IPS-15b (cell line): ENCODE measurements around the gene ARG1.
"Not testable (repeated sequence)": the region's sequence is repeated elsewhere in the genome, so short reads cannot be mapped to it uniquely, and the experiment has no call there.

Experiments
- H3K27me3 ChIP-seq: one replicate; pipeline ENCODE4 v1.6.1; 2013; ENCODE audit warnings: low read length; ENCODE audit not compliant: control insufficient read depth, insufficient read depth
- H3K36me3 ChIP-seq: one replicate; pipeline ENCODE4 v1.6.1; 2013; ENCODE audit warnings: low read length; ENCODE audit not compliant: control insufficient read depth, insufficient read depth
- H3K4me1 ChIP-seq: one replicate; pipeline ENCODE4 v1.6.1; 2013; ENCODE audit warnings: mild to moderate bottlenecking, low read length; ENCODE audit not compliant: control insufficient read depth, insufficient read depth
- H3K4me3 ChIP-seq: one replicate; pipeline ENCODE4 v1.5.1; 2013; ENCODE audit warnings: low read depth, low read length
- H3K9ac ChIP-seq: one replicate; pipeline ENCODE4 v1.6.1; 2013; ENCODE audit warnings: low read depth, mild to moderate bottlenecking, low read length
- H3K9me3 ChIP-seq: one replicate; pipeline ENCODE4 v1.6.1; 2013; ENCODE audit warnings: mild to moderate bottlenecking, low read length; ENCODE audit not compliant: control insufficient read depth, insufficient read depth

The ARG1 gene

DNA sequence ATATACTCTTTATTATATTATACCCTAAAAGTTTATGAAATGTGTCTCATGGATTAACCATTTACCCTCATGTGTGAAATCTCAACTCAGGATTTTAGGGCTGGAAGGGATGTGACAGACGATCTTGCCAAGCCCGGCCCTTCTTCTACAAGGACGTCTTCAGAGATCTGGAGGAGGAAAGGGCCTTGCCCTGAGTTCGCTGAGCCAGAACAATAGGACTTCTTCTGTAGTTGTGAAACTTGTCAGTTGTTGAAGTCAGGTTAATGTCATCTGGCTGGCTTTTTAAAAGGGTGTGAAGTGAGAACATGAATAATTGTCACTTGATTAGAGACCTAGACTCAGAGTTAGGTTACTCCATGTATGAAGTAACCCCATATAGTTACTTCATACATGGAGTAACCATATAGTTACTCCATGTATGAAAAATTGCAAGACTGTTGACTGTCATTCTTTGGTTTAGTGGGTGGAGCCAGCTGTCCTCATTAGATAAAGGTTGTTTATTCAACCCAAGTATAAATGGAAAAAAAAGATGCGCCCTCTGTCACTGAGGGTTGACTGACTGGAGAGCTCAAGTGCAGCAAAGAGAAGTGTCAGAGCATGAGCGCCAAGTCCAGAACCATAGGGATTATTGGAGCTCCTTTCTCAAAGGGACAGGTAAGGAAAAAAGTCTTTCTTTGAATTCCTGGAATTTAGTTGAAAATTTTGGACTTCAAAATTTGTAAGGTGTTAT, at the start of gene ARG1:
TSS of gene ARG1 (plus strand) at position 541 of the 730 bp plus-strand sequence. CDS start at position 598, 57 bp downstream.
- Histone ChIP-seq H3K36me3 (no peaks in the 10 kb centered on the region), H3K9me3 (no peaks in the 10 kb centered on the region), H3K27me3 (no peaks in the 10 kb centered on the region), H3K4me3 (no peak within 1 kb of the TSS), H3K9ac (no peak within 1 kb of the TSS), H3K4me1 (peaks cover 4% of the 10 kb centered on the region)

DNA sequence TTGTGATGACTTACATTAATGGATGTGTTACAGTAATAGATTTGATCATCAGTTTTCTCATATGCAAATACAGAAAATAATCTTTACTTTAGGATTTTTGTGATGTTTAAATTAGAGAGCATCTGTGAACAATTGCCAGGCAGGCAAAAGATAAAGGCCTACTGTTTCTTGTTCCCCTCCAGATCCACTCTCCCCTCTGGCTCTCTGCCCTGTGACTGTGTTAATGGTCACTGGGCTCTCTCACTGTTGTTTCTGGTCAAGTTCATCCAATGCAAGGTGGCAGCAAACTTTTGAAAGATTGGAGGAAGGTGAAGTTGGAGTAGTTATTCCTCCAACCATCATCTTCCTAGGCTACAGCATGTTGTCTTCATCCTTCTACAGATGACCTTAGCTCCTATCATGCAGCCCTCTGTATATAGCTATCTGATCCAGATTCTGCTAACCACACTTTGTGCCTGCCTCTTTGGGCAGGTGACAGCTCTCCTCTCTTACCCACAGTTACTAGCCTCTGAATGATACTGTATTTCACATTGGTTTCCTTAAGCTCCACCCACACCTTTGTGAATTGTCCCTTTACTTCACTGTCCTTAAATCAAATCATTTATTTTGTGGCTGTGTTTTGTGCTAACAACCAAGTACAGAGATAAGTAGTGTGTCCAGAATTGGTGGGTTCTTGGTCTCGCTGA, 48.9 kb upstream of the ARG1 start:
- Histone ChIP-seq H3K36me3 (no peaks in the 10 kb centered on the region), H3K4me1 (no peaks in the 10 kb centered on the region), H3K9me3 (no peaks in the 10 kb centered on the region), H3K27me3 (no peaks in the 10 kb centered on the region), H3K9ac (no peak overlapping the region), H3K4me3 (no peak overlapping the region)

DNA sequence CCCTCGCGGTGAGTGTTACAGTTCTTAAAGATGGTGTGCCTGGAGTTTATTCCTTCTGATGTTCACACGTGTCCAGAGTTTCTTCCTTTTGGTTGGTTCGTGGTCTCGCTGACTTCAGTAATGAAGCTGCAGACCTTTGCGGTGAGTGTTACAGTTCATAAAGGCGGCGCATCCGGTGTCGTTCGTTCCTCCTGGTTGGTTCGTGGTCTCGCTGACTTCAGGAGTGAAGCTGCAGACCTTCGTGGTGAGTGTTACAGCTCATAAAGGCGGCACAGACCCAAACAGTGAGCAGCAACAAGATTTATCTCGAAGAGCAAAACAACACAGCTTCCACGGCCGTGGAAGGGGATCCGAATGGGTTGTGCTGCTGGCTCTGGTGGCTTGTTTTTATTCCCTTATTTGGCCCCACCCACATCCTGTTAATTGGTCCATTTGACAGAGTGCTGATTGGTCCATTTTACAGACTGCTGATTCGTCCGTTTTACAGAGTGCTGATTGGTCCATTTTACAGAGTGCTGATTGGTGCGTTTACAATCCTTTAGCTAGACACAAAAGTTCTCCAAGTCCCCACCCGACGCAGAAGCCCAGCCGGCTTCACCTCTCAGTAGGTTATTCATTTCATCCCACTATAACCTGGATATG, 48.2 kb upstream of the ARG1 start:
- Histone ChIP-seq H3K9ac (no peak overlapping the region), H3K27me3 (no peaks in the 10 kb centered on the region), H3K36me3 (no peaks in the 10 kb centered on the region), H3K4me1 (no peaks in the 10 kb centered on the region), H3K9me3 (no peaks in the 10 kb centered on the region), H3K4me3 (no peak overlapping the region)

DNA sequence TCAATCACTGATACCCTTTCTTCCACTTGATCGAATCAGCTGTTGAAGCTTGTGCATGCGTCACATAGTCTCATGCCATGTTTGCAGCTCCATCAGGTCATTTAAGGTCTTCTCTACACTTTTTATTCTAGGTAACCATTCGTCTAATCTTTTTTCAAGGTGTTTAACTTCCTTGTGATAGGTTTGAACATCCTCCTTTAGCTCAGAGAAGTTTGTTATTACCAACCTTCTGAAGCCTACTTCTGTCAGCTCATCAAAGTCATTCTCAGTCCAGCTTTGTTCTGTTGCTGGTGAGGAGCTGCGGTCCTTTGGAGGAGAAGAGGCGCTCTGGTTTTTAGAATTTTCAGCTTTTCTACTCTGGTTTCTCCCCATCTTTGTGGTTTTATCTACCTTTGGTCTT, 42.1 kb upstream of the ARG1 start:
- H3K9me3 ChIP-seq, H3K4me3 ChIP-seq, H3K9ac ChIP-seq: not testable (repeated sequence)

DNA sequence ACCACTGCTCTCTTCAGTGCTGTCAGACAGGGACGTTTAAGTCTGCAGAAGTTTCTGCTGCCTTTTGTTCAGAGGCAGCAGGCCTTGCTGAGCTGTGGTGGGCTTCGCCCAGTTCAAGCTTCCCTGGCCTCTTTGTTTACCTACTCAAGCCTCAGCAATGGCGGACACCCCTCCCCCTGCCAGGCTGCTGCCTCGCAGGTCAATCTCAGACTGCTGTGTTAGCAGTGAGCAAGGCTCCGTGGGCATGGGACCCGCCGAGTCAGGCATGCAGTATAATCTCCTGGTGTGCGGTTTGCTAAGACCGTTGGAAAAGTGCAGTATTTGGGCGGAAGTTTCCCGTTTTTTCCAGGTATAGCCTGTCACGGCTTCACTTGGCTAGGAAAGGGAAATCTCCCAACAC, 41.3 kb upstream of the ARG1 start:
- H3K4me3 ChIP-seq, H3K9me3 ChIP-seq, H3K27me3 ChIP-seq, H3K36me3 ChIP-seq, H3K9ac ChIP-seq, H3K4me1 ChIP-seq: not testable (repeated sequence)

More for the DNA sequence above, 42.1 kb upstream of the ARG1 start:
- not testable (repeated sequence) for H3K4me1 ChIP-seq, H3K36me3 ChIP-seq, H3K27me3 ChIP-seq

DNA sequence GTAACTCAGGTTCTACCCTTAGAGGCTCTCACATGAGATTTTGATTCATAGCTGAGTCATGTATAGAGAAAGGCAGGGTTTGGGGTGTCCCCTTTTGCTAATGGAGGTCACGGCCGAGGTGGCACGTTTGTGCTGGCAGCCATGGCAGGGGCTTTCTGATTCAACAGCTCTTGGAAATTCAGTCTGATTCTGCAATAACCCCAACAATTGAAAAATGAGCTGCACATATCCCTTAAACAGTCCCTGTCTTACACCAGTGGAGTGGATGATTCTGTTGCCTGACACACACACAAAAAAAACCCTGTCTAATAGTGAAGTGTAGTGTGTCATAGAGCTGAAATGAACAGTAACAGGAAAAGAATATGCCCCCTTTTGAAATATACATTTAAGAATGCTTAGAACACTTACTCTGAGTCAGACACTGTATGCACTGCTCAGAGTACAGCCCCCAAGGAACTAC, 40.4 kb upstream of the ARG1 start:
- no peaks in the 10 kb centered on the region for H3K27me3 ChIP-seq
- no peaks in the 10 kb centered on the region for H3K4me1 ChIP-seq
- no peak overlapping the region for H3K4me3 ChIP-seq
- no peaks in the 10 kb centered on the region for H3K36me3 ChIP-seq
- H3K9ac ChIP-seq: no peak overlapping the region
- no peaks in the 10 kb centered on the region for H3K9me3 ChIP-seq

DNA sequence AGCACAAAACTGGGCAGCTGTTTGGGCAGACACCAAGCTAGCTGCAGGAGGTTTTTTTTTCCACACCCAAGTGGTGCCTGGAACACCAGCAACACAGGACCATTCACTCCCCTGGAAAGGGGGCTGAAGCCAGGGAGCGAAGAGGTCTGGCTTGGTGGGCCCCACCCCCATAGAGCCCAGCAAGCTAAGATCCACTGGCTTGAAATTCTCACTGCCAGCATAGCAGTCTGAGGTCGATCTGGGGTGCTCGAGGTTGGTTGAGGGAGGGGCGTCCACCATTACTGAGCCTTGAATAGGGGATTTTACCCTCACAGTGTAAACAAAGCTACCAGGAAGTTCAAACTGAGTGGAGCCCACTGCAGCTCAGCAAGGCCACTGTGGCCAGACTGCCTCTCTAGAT, 34.4 kb upstream of the ARG1 start:
- not testable (repeated sequence) for H3K4me3 ChIP-seq, H3K9ac ChIP-seq, H3K4me1 ChIP-seq, H3K9me3 ChIP-seq, H3K27me3 ChIP-seq, H3K36me3 ChIP-seq

DNA sequence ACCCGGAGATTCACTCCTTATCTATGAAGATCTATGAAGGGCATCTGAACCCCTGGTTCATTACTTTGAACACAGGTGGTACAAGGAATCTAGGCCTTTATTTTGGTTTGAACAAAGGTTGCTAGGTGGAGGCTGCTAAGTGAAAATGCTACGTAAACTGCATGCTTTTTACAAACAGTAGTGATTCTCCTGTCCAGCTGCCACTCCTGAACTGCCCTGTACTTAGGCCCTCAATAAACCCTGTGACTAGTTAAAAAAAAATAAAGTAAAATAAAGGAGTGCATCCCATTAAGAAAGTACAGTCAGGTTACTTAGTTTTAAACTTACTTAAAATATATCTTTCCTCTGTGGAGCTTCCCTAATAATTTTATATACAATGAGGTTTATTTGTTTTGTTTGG, 27.7 kb upstream of the ARG1 start:
- H3K36me3 ChIP-seq: no peaks in the 10 kb centered on the region
- H3K4me1 ChIP-seq: no peaks in the 10 kb centered on the region
- H3K9me3 ChIP-seq: no peaks in the 10 kb centered on the region
- no peak overlapping the region for H3K4me3 ChIP-seq
- H3K27me3 ChIP-seq: no peaks in the 10 kb centered on the region
- H3K9ac ChIP-seq: no peak overlapping the region

DNA sequence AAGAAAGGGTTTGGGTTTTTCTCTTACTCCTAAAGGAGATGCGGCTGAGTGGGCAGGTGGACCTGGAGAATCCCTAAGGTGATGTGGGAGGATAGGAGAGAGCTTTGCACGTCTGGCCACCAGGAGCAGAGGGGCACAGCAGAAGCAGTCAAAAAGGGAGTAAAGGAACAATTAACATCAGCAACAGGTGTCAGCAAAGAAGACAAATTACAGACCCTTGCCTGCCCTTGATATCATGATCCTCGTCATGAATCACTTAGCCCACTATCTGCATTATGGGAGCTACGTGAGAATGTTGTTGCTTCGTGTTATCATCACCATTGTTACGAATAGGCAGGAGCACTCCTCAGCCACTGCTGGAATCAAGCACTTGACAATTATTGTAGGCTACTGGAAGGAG, 25.5 kb upstream of the ARG1 start:
- no peaks in the 10 kb centered on the region for H3K36me3 ChIP-seq
- no peaks in the 10 kb centered on the region for H3K9me3 ChIP-seq
- H3K9ac ChIP-seq: no peak overlapping the region
- no peaks in the 10 kb centered on the region for H3K4me1 ChIP-seq
- no peak overlapping the region for H3K4me3 ChIP-seq
- H3K27me3 ChIP-seq: no peaks in the 10 kb centered on the region

DNA sequence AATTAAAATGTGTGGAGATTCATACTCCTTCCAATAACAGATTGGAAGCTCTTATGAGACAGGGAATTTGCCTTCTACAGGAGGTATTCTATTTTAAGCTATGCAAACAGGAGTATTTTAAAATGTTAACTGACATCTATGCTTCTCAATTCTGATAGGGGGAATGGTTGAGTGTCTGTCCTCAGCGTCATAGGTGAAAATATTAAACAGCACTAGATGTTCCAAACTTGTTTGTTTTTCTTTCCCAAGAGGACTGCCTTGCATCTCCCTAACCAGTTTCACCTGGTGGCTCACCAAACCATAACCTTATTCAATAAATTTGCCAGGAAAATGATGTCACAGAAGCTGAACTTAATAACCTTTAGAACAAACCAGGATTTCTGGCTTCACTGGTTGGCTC, 24.6 kb upstream of the ARG1 start:
- Histone ChIP-seq H3K4me3 (no peak overlapping the region), H3K9ac (no peak overlapping the region), H3K4me1 (no peaks in the 10 kb centered on the region), H3K36me3 (no peaks in the 10 kb centered on the region), H3K9me3 (no peaks in the 10 kb centered on the region), H3K27me3 (no peaks in the 10 kb centered on the region)

DNA sequence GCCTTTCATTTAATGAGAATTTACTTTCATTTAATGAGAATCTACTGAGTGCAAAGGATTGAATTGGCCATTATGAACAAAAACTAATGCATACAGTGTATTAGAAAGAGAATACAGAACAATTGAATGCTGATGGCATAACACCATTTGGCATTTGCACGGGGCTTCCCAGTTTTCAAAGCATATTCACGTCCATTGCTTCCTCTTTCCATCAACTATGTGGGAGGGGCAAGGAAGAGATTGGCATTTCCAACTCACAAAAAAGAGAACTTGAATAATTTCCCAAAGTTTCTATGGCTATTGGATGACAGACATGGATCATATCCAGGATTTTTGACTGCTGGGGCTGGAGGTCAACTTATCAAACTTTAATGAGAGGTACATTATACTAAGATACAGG, 23.2 kb upstream of the ARG1 start:
- Histone ChIP-seq H3K9me3 (no peaks in the 10 kb centered on the region), H3K4me1 (no peaks in the 10 kb centered on the region), H3K36me3 (no peaks in the 10 kb centered on the region), H3K27me3 (no peaks in the 10 kb centered on the region), H3K4me3 (no peak overlapping the region), H3K9ac (no peak overlapping the region)

DNA sequence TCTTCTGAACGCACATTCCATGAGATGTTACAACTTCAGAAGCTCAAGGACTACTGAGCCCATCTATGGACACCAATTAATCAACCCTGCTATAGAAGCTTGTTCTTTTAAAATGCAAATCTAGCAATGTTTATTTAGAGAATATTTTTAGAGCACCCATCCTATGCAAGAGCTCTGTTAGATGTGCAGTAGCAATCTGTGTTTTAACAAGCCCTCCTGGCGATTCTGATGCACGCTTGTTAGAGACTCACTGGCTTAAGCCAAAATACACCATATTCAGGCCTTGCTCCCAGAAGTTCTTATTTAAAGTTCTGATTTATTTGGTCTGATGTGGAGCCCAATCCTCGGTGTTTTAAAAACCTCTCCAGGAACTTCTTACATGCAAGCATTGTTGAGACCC, 21.1 kb upstream of the ARG1 start:
- Histone ChIP-seq H3K36me3 (no peaks in the 10 kb centered on the region), H3K4me3 (no peak overlapping the region), H3K4me1 (no peaks in the 10 kb centered on the region), H3K9ac (no peak overlapping the region), H3K27me3 (no peaks in the 10 kb centered on the region), H3K9me3 (no peaks in the 10 kb centered on the region)
